ENCODE results near the gene RASA4B. TPM values are rescaled to one million over a fixed set of nuclear protein-coding genes. Genes with fewer than 3 reads are reported as not detected.
"Not testable (repeated sequence)": the region's sequence is repeated elsewhere in the genome, so short reads cannot be mapped to it uniquely, and the experiment has no call there.

Gene RASA4B
- total and polyA plus RNA-seq, 2 of the 4 experiments (the other 2 are of a cell fraction): 1.8 to 7.7 TPM

GRCh38 chr7:102474116-102474515, 43.5 kb downstream of the RASA4B start:
- H3K56ac ChIP-seq (ENCODE audit: extremely low read depth, insufficient read depth, low read length); H2AK9ac ChIP-seq (replicated peaks; ENCODE audit: low read depth, low read length, poor library complexity): not testable (repeated sequence)

More at GRCh38 chr7:102474116-102474515, 43.5 kb downstream of the RASA4B start:
- intact Hi-C loops (cut with micrococcal nuclease); H3K9ac ChIP-seq (ENCODE audit: low read depth, low read length); H2BK5ac ChIP-seq (ENCODE audit: low read depth, low read length, poor library complexity, severe bottlenecking); H3K27me3 ChIP-seq (ENCODE audit: control insufficient read depth, insufficient read depth, low read length); POLR2A ChIA-PET (ENCODE audit: unreplicated experiment); H4K91ac ChIP-seq (ENCODE audit: insufficient read depth, low read depth, low read length); H2AK5ac ChIP-seq (ENCODE audit: low read depth, low read length); H3K4me2 ChIP-seq (ENCODE audit: low read depth, low read length); H3K18ac ChIP-seq (ENCODE audit: low read depth, low read length); DNase-seq; H4K5ac ChIP-seq (ENCODE audit: low read depth, low read length); H4K8ac ChIP-seq (ENCODE audit: low read depth in 2 of 2, low read length in 2 of 2); H3K23ac ChIP-seq (ENCODE audit: low read depth, low read length); H3K14ac ChIP-seq (replicated peaks; ENCODE audit: low read depth, low read length); BruUV-seq (replicated peaks); H2BK15ac ChIP-seq (ENCODE audit: low read depth, low read length); H4K20me1 ChIP-seq (ENCODE audit: insufficient read depth, low read length); H3K4ac ChIP-seq (ENCODE audit: low read depth, low read length); ATAC-seq (ENCODE audit: low read depth); H3K4me3 ChIP-seq (ENCODE audit: insufficient read depth, low read depth, low read length); H3K9me3 ChIP-seq (ENCODE audit: control insufficient read depth, insufficient read depth, low read length); H3K79me1 ChIP-seq (ENCODE audit: low read depth in 1 of 2, low read length in 2 of 2); H3K9me1 ChIP-seq (ENCODE audit: insufficient read depth, low read length); in situ Hi-C loops (cut with MboI; ENCODE audit: low sequenced_read_pairs); H2BK20ac ChIP-seq (ENCODE audit: low read depth, low read length); CTCF ChIA-PET; H2BK120ac ChIP-seq (ENCODE audit: low read depth, low read length); dilution Hi-C loops (cut with HindIII; ENCODE audit: low sequenced_read_pairs, unreplicated experiment); H3K4me1 ChIP-seq (ENCODE audit: control insufficient read depth, insufficient read depth, low read length); H2AFZ ChIP-seq (replicated peaks; ENCODE audit: low read length, poor library complexity): not testable (repeated sequence)
- no CpG with 5 or more reads among the region's 14 CpGs for WGBS, 2 experiments (ENCODE audit: extremely low coverage in 2 of 2, insufficient read length in 1 of 2)
- H3K36me3 ChIP-seq (ENCODE audit: control insufficient read depth, insufficient read depth, low read length): peaks cover 30% of the 10 kb centered on the region
- peak overlapping the region; percentile 42; the same call in 1 of the 2 replicates for H3K27ac ChIP-seq (ENCODE audit: insufficient read depth, low read length)
